ENCODE measurements around the gene PLCB2. TPM values are rescaled to one million over a fixed set of nuclear protein-coding genes. Genes with fewer than 3 reads are reported as not detected.
A peak's percentile ranks its signal among the peaks of the same experiment; 100 is the strongest.

PLCB2 gene
- total RNA-seq, 1 donor from 2014 or later, result 0.56 TPM

DNA sequence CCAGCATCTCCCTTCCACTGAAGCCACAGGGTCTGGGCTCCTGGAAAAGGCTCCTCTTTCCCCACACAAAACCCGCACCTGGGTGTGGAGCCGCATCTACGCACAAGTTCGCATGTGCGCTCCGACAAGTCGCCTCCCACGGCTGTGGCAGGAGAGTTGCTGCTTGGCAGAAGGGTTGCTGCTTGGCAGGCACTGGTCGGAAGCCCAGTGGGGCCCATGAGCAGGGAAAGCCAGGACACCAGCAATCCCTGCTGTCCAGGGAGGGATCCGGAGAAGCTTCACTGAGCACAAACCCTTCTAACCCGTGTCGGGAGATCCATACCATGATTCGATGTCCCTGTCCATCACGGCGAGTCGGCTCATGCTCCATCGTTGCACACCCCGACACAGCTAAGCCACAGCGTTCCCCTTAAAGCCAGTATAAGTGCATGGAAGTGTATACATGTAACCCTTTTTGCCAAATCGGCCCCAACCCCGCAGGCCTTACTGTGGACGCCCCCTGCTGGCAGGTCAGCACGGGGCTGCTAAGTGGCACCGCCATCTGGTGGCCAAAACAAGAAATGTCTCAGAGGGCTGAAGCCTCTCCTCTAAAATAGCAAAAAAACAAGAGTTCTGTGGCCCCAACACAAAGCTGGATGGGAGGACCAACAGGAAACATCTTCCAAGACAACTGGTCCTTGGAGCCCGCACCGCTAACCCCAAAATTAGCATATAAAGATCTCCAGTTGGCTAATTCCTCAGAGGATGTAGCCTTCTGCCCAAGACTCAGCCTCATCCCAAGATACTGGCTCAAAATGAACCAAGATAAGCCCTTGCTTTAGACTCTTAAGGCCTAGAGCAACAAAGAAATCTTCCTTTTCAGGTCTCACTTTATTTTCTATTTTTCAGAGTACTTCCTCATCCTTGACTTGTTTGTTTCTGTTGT is 33.1 kb downstream of the PLCB2 start:
- Histone ChIP-seq H2AFZ (replicated peaks) (no peak overlapping the region), H3F3A (ENCODE audit: low read depth) (no peaks in the 10 kb centered on the region), H3K4me3 (no peak overlapping the region), H3K4me2 (no peak overlapping the region), H3K9me3 (ENCODE audit: low read depth) (no peaks in the 10 kb centered on the region), H3K27me3 (peaks cover 29% of the 10 kb centered on the region), H3K79me2 (ENCODE audit: low read depth) (no peaks in the 10 kb centered on the region), H3K36me3 (no peaks in the 10 kb centered on the region), H3K4me1 (peaks cover 1% of the 10 kb centered on the region), H4K20me1 (ENCODE audit: low read depth) (peaks cover under 1% of the 10 kb centered on the region), H3K9ac (no peak overlapping the region), H3K27ac (no peak overlapping the region)
- Mint-ChIP-seq H3K27ac (peak overlapping the region; percentile 83), H3K9me3 (no peaks in the 10 kb centered on the region), H3K4me3 (peak overlapping the region; percentile 12), H3K27me3 (ENCODE audit: insufficient read depth, low read depth) (peaks cover 28% of the 10 kb centered on the region), H3K36me3 (no peaks in the 10 kb centered on the region), H3K4me1 (peaks cover 31% of the 10 kb centered on the region)
- peak; percentile 92 for DNase-seq (ENCODE audit: low spot score)
- TF ChIP-seq CTCF (IDR thresholded peaks at IDR 0.05) (peak; percentile 100), EZH2 (IDR thresholded peaks at IDR 0.05) (peak; percentile 31), EZH2phosphoT487 (IDR thresholded peaks at IDR 0.05) (no peak)

GRCh38 chr15:40273428-40273827 is 34.3 kb downstream of the PLCB2 start:
- Mint-ChIP-seq H3K27ac (no peak overlapping the region), H3K4me3 (no peak overlapping the region), H3K4me1 (peaks cover 19% of the 10 kb centered on the region), H3K27me3 (ENCODE audit: insufficient read depth, low read depth) (peaks cover 27% of the 10 kb centered on the region), H3K36me3 (no peaks in the 10 kb centered on the region), H3K9me3 (no peaks in the 10 kb centered on the region)
- H2AFZ ChIP-seq (replicated peaks), result no peak overlapping the region
- TF ChIP-seq EZH2phosphoT487 (IDR thresholded peaks at IDR 0.05), result no peak
- H3K4me2 ChIP-seq, result no peak overlapping the region
- no peak overlapping the region for H3K27ac ChIP-seq
- no peak overlapping the region for H3K9ac ChIP-seq
- no peaks in the 10 kb centered on the region for H3K9me3 ChIP-seq (ENCODE audit: low read depth)
- H3K27me3 ChIP-seq, result peaks cover 17% of the 10 kb centered on the region
- DNase-seq (ENCODE audit: low spot score), result no peak
- no peaks in the 10 kb centered on the region for H3F3A ChIP-seq (ENCODE audit: low read depth)
- H3K36me3 ChIP-seq, result no peaks in the 10 kb centered on the region
- H4K20me1 ChIP-seq (ENCODE audit: low read depth), result no peaks in the 10 kb centered on the region
- no peaks in the 10 kb centered on the region for H3K4me1 ChIP-seq
- H3K4me3 ChIP-seq, result no peak overlapping the region
- no peaks in the 10 kb centered on the region for H3K79me2 ChIP-seq (ENCODE audit: low read depth)

GRCh38 chr15:40272485-40273056 is 35.2 kb downstream of the PLCB2 start:
- Mint-ChIP-seq H3K4me3 (no peak overlapping the region), H3K9me3 (no peaks in the 10 kb centered on the region), H3K27ac (no peak overlapping the region), H3K36me3 (no peaks in the 10 kb centered on the region), H3K27me3 (ENCODE audit: insufficient read depth, low read depth) (peaks cover 25% of the 10 kb centered on the region), H3K4me1 (peaks cover 19% of the 10 kb centered on the region)
- peaks cover 8% of the 10 kb centered on the region for H3K27me3 ChIP-seq
- H3K27ac ChIP-seq, result no peak overlapping the region
- peaks cover 5% of the 10 kb centered on the region for H3K4me1 ChIP-seq
- no peak for TF ChIP-seq EZH2 (IDR thresholded peaks at IDR 0.05)
- TF ChIP-seq CTCF (IDR thresholded peaks at IDR 0.05), result no peak
- no peak for TF ChIP-seq EZH2phosphoT487 (IDR thresholded peaks at IDR 0.05)
- H3F3A ChIP-seq (ENCODE audit: low read depth), result no peaks in the 10 kb centered on the region
- no peaks in the 10 kb centered on the region for H3K9me3 ChIP-seq (ENCODE audit: low read depth)
- H3K4me2 ChIP-seq, result no peak overlapping the region
- no peak for DNase-seq (ENCODE audit: low spot score)
- H3K79me2 ChIP-seq (ENCODE audit: low read depth), result no peaks in the 10 kb centered on the region
- H3K9ac ChIP-seq, result no peak overlapping the region
- no peaks in the 10 kb centered on the region for H4K20me1 ChIP-seq (ENCODE audit: low read depth)
- no peak overlapping the region for H2AFZ ChIP-seq (replicated peaks)
- H3K36me3 ChIP-seq, result no peaks in the 10 kb centered on the region
- H3K4me3 ChIP-seq, result no peak overlapping the region

Data from neural progenitor cell (in vitro differentiated cells).